Activated naive CD8-positive, alpha-beta T cell treated with anti-CD3 and anti-CD28 coated beads for 36 hours (primary cell): ENCODE results near the gene MUC2. TPM values are rescaled to one million over a fixed set of nuclear protein-coding genes. Genes with fewer than 3 reads are reported as not detected.
A peak's percentile ranks its signal among the peaks of the same experiment; 100 is the strongest.

Experiments used
- DNase-seq: peaks from one replicate; pipeline ENCODE4 v3.0.0; 2021
- H3K27ac Mint-ChIP-seq: one replicate; pipeline ENCODE4 v1.8.0; 2022; ENCODE audit warnings: mild to moderate bottlenecking, moderate library complexity, mixed read lengths
- H3K27me3 Mint-ChIP-seq: one replicate; pipeline ENCODE4 v1.8.0; 2022; ENCODE audit warnings: mild to moderate bottlenecking, mixed read lengths
- H3K36me3 Mint-ChIP-seq: one replicate; pipeline ENCODE4 v1.8.0; 2021; ENCODE audit warnings: mild to moderate bottlenecking, mixed read lengths
- H3K4me1 Mint-ChIP-seq: one replicate; pipeline ENCODE4 v1.8.0; 2021; ENCODE audit warnings: mixed read lengths
- H3K4me3 Mint-ChIP-seq: one replicate; pipeline ENCODE4 v1.8.0; 2022; ENCODE audit warnings: mild to moderate bottlenecking, moderate library complexity, mixed read lengths
- H3K9me3 Mint-ChIP-seq: one replicate; pipeline ENCODE4 v1.8.0; 2022; ENCODE audit warnings: mixed read lengths
- total RNA-seq, 2 experiments: library from RNA; stranded (reverse); gene quantifications; one replicate each; pipeline ENCODE4 v1.2.3, GENCODE V29; 2021

MUC2 gene
- total RNA-seq, 2 experiments from 2014 or later: not detected

DNA sequence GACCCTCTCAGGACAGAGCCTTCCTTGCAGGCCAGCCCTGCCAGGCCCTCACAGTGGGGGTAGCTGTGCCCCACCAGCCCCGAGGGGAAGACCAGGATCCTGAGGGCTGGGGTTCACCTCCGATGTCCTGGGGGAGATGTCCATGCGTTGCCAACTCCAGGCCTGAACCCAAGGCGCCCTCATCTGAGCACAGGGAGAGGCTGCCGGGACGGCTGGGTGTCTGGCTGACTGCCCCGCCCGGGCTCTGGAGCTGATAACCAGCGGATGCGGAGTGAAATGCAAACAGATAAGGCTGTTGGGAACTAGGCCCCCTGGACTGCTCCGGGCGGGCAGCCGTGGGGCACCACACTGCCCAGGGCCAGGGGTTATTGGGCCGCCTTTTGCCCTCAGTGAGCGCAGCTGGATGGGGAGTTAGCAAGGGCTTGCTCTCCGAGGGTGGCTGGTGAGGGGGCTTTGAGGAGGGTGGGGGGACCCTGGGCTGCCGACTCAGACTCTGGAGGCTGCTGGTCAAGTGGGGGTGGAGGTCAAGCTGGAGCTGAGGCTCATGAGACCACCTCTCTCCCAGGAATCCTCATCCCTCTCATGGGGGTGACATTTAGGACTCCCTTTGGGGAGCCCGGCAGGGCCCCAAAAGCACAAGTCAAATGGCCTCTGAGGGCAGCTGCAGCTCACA, 32.6 kb upstream of the MUC2 start:
- Mint-ChIP-seq H3K4me1 (no peaks in the 10 kb centered on the region), H3K36me3 (no peaks in the 10 kb centered on the region), H3K9me3 (no peaks in the 10 kb centered on the region), H3K27ac (no peak overlapping the region), H3K27me3 (peaks cover 8% of the 10 kb centered on the region), H3K4me3 (no peak overlapping the region)
- no peak for DNase-seq

- Mint-ChIP-seq H3K27ac (no peak overlapping the region), H3K27me3 (peaks cover 12% of the 10 kb centered on the region), H3K36me3 (no peaks in the 10 kb centered on the region), H3K4me3 (no peak overlapping the region), H3K4me1 (no peaks in the 10 kb centered on the region), H3K9me3 (no peaks in the 10 kb centered on the region)
- no peak for DNase-seq
These were observed 31.8 kb upstream of the MUC2 start for GRCh38 chr11:1042626-1043562.

DNA sequence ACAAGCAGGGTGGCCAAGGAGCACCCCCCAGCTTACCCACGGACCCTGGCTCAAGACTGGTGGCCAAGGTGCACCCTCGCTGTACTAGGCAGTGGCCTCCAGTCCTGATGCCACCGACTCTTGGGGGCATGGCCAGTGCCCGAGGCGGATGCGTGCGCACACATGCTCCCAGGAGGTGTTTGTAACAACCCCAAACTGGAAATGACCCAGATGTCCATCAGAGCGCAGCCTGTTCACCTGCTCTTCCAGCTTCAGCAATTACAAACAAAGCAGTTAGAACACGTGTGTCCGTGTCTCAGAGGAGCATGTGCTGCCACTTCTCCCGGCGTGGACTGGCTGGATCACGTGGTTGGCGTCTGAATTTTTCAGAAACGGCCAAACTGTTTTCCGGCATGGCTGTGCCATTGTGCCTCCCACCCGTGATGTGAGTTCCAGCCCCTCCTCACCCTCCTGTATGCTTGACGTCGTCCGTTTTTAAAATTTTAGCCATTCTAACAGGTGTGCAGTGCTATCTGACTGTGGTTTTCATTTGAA, 31.0 kb upstream of the MUC2 start:
- Mint-ChIP-seq H3K4me1 (no peaks in the 10 kb centered on the region), H3K27me3 (peaks cover 13% of the 10 kb centered on the region), H3K27ac (no peak overlapping the region), H3K9me3 (no peaks in the 10 kb centered on the region), H3K4me3 (no peak overlapping the region), H3K36me3 (no peaks in the 10 kb centered on the region)
- no peak for DNase-seq

DNA sequence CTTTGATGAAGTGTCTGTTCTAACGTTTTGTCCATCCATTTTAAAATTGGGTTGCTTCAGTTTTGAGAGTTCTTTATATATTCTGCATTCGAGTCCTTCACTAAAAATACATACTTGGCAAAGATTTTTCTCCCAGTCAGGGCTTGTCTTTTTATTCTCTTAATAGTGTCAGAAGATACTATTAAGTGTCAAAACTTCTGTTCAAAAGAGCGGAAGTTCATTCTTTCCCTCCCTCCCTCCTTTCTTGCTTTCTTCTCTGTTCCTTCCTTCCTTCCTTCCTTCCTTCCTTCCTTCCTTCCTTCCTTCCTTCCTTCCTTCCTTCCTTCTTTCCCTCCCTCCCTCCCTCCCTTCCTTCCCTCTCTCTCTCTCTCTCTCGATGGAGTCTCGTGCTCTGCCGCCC, 30.5 kb upstream of the MUC2 start:
- peaks cover 13% of the 10 kb centered on the region for H3K27me3 Mint-ChIP-seq
- H3K4me1 Mint-ChIP-seq: no peaks in the 10 kb centered on the region
- H3K27ac Mint-ChIP-seq: no peak overlapping the region
- no peak overlapping the region for H3K4me3 Mint-ChIP-seq
- H3K9me3 Mint-ChIP-seq: no peaks in the 10 kb centered on the region
- no peaks in the 10 kb centered on the region for H3K36me3 Mint-ChIP-seq
- DNase-seq: no peak

DNA sequence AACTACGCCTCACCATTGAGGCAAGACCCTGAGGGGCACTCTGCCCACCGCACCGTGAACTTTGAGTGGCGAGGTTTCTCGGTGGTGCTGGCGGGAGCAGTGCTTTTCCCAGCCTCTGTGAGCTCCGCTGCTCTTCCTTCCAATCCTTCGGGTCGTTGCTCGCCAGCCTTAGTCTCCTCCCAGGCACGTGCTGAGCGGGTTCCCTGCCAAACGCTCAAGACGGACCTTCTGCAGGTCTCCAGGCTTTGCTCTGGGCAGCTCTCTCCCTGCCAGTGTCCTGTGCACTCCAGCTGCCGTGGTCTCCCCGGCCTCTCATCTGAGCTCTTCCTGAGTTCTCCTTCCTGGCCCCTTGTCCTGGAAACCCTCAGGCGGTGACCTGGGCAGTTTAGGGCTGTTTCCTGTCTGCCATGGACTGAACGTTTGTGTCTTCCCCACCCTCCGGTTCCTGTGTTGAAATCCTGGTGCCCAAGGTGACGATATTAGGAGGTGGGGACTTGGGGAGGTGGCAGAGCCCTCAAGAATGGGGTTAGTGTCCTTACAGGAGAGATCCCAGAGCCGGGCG, 27.0 kb upstream of the MUC2 start:
- Mint-ChIP-seq H3K4me3 (no peak overlapping the region), H3K27me3 (peaks cover 18% of the 10 kb centered on the region), H3K4me1 (peaks cover 2% of the 10 kb centered on the region), H3K9me3 (no peaks in the 10 kb centered on the region), H3K36me3 (no peaks in the 10 kb centered on the region), H3K27ac (no peak overlapping the region)
- no peak for DNase-seq

DNA sequence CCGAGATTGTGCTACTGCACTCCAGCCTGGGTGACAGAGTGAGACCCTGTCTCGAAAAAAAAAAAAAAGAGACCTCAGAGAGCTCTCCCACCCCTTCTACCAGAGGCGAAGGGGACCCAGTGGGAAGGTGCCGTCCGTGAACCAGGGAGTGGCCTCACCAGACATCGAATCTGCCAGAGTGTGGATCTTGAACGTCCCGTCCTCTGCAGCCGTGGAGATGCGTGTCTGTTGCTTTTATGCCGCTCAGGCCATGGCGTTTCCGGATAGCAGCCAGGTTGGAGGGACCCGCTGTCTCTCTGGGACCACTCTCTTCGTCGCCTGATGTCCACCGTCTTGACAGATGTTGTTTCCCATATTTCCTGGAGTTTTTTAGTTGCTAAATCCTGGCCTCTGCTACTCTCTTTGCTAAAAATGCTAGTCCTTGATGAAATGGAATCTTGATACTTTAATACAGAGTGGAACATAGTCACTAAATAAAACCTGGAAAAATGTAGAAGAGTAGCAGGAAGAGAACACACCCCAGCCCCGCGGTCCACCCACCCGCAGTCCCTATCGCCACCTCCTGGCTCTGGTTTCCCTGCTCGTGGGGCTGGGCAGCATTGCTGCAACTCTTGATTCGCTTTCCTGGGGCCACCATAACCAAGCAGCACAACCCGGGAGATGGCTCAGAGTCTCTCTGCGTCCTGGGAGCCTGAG, 26.2 kb upstream of the MUC2 start:
- Mint-ChIP-seq H3K4me1 (peaks cover 2% of the 10 kb centered on the region), H3K4me3 (no peak overlapping the region), H3K27me3 (peaks cover 18% of the 10 kb centered on the region), H3K9me3 (no peaks in the 10 kb centered on the region), H3K36me3 (no peaks in the 10 kb centered on the region), H3K27ac (no peak overlapping the region)
- no peak for DNase-seq

- H3K4me1 Mint-ChIP-seq: peaks cover 2% of the 10 kb centered on the region
- H3K27ac Mint-ChIP-seq: no peak overlapping the region
- H3K27me3 Mint-ChIP-seq: peaks cover 16% of the 10 kb centered on the region
- DNase-seq: no peak
- H3K36me3 Mint-ChIP-seq: no peaks in the 10 kb centered on the region
- H3K4me3 Mint-ChIP-seq: no peak overlapping the region
- H3K9me3 Mint-ChIP-seq: no peaks in the 10 kb centered on the region
These were observed 25.6 kb upstream of the MUC2 start for GRCh38 chr11:1049071-1049405.

DNA sequence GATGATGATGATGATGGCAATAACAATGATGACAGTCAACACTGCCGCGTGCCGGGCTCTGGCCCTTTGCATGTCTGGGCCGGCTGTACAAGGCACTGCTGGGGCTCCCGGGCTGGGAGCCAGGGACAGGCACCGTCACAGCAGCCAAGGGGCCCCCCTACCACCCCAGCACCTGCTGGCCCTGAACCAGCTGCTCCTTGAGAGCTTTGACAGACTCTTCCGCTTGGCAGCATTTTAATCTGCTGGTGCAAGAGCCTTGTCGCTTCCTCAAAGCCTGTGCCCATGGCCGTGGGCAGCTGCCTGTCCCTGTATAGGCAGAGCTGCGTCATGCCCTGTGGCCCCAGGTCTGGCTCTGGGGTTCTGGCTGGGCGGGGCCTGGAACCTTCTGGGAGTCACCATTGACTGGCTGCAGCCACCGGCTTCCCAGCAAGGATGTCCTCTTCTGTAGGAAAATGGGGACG, 25.2 kb upstream of the MUC2 start:
- Mint-ChIP-seq H3K4me1 (peaks cover 2% of the 10 kb centered on the region), H3K27me3 (peaks cover 13% of the 10 kb centered on the region), H3K36me3 (no peaks in the 10 kb centered on the region), H3K9me3 (no peaks in the 10 kb centered on the region), H3K27ac (no peak overlapping the region), H3K4me3 (no peak overlapping the region)
- DNase-seq: no peak

GRCh38 chr11:1049911-1050580, 24.6 kb upstream of the MUC2 start:
- Mint-ChIP-seq H3K36me3 (no peaks in the 10 kb centered on the region), H3K27ac (no peak overlapping the region), H3K4me3 (no peak overlapping the region), H3K4me1 (peaks cover 2% of the 10 kb centered on the region), H3K9me3 (no peaks in the 10 kb centered on the region), H3K27me3 (peaks cover 10% of the 10 kb centered on the region)
- no peak for DNase-seq

DNA sequence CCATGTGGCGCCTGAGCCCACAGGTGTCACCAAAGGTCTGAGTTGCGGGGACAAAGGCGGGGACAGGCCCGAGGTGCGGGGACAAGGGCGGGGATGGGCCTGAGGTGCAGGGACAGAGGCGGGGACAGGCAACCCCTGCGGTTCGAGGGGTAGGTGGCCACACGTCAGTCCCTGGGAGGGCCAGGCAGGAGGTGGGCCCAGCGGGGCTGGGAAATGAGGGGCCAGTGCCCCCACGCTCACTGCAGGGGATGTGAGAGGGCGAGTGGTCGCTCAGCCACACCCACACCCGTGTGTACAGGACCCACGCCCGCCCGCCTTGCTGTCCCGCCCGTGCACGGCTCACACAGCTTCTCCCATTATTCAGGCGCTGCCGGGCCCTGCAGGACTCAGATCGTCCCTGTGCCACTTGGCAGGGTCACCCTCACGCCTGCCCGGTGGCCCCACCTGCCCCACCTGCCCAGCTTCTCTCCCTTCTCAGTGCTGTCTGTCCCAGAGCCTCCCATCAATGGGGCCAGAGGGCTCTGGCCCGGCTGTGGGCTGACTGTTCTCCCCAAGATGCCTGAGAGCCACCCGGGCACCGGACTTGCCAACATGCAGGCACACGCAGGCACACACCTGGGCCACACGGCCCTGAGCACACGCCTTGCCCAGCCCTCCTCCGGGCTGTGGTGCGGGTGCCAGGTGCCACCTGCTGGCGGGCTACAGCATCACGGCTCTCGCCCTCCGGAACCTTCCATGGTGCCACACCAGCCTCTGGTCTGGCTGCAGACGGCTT, 23.9 kb upstream of the MUC2 start:
- no peaks in the 10 kb centered on the region for H3K9me3 Mint-ChIP-seq
- H3K36me3 Mint-ChIP-seq: no peaks in the 10 kb centered on the region
- H3K27ac Mint-ChIP-seq: no peak overlapping the region
- peaks cover 2% of the 10 kb centered on the region for H3K4me1 Mint-ChIP-seq
- peak; percentile 74 for DNase-seq
- H3K27me3 Mint-ChIP-seq: peaks cover 10% of the 10 kb centered on the region
- no peak overlapping the region for H3K4me3 Mint-ChIP-seq

GRCh38 chr11:1051356-1052132, 23.1 kb upstream of the MUC2 start:
- DNase-seq: no peak

DNA sequence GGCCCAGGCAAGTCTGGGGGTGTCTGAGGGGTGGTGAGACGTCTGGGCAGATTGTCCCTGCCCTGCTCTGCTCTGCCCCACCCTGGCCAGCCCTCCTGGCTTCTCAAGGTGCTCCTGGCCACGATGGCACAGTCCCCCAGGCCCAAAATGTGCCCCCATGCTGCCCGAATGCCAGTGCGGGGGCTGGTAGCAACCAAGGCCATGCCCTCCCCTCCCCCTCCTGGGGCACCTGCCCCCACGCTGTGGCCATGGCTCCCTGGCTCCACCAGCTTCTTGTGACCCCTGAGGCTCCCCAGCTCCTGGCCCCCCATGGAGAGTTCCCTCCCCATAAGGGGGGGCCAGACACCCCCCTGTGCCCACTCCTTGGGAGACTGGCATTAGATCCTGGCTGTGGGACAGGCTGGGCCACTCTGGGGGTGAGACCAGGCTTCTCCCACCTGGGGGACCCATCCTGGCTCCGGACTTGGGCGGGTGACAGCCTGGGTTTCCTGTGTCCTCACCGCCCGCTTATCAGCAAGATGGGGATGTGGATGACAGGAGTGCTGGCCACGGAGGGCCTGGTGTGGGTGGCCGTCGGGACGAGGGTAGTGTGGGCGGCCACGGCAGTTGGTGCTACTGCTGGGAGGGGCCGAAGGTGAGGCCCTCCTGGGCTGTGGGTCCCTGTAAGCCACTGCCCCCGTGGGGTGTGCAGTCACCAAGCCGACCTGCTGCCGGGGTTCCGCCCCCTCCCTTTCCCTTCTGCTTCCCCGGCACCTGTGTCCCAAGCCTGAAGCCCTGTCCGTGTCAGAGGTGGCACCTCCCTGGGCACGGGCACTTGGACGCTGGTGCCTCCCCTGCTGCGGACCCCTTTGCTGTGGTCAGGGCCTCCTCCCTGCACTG, 22.3 kb upstream of the MUC2 start:
- no peak overlapping the region for H3K4me3 Mint-ChIP-seq
- no peak for DNase-seq
- H3K4me1 Mint-ChIP-seq: peaks cover 2% of the 10 kb centered on the region
- H3K36me3 Mint-ChIP-seq: no peaks in the 10 kb centered on the region
- H3K9me3 Mint-ChIP-seq: no peaks in the 10 kb centered on the region
- H3K27me3 Mint-ChIP-seq: peaks cover 10% of the 10 kb centered on the region
- H3K27ac Mint-ChIP-seq: no peak overlapping the region

More at GRCh38 chr11:1051356-1052132, 23.1 kb upstream of the MUC2 start:
- H3K27me3 Mint-ChIP-seq: peaks cover 10% of the 10 kb centered on the region
- H3K27ac Mint-ChIP-seq: no peak overlapping the region
- H3K36me3 Mint-ChIP-seq: no peaks in the 10 kb centered on the region
- H3K4me3 Mint-ChIP-seq: no peak overlapping the region
- H3K9me3 Mint-ChIP-seq: no peaks in the 10 kb centered on the region
- peaks cover 2% of the 10 kb centered on the region for H3K4me1 Mint-ChIP-seq
